Neural progenitor cell (in vitro differentiated cells): ENCODE data around the gene CD22.

Experiments used
- CTCF ChIP-seq: fragments of 200-600 bp; sonication (generic); IDR thresholded peaks from 2 replicates; pipeline ENCODE4 v1.5.1; 2017; ENCODE audit warnings: antibody characterized with exemption, mild to moderate bottlenecking
- EZH2 ChIP-seq: fragments of 200-600 bp; sonication (generic); IDR thresholded peaks from 2 replicates; pipeline ENCODE4 v1.6.1; 2017; ENCODE audit warnings: antibody characterized with exemption, mild to moderate bottlenecking, moderate library complexity
- EZH2phosphoT487 ChIP-seq: fragments of 200-600 bp; sonication (generic); IDR thresholded peaks from 2 replicates; pipeline ENCODE4 v1.6.1; 2017; ENCODE audit warnings: antibody characterized with exemption

DNA sequence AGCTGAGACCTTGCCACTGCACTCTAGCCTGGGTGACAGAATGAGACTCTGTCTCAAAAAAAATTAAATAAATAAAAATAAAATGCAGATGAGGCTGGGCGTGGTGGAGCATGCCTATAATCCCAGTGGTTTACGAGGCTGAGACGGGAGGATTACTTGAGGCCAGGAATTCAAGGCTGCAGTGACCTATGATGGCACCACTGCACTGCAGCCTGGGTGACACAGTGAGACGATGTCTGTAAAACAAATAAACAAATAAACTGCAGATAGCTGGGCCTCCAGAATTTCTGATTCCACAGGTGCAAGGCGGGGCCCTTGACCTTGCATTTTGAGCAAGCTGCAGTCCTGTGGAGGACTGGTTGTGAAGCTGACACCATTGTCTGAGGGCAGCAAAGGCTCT, 40.1 kb upstream of the CD22 start:
- no peak for TF ChIP-seq CTCF
- TF ChIP-seq EZH2: no peak
- no peak for TF ChIP-seq EZH2phosphoT487
